Tibial nerve (tissue), 4 donors: ENCODE results near the gene NELL2. TPM values are rescaled to one million over a fixed set of nuclear protein-coding genes. Genes with fewer than 3 reads are reported as not detected.

Experiments used
- DNase-seq, 2 donors: peaks; one replicate each; pipeline ENCODE4 v3.0.0-alpha.2; 2019; ENCODE audit warnings: low spot score in 2 of 2
- H3K27ac ChIP-seq, 4 donors: fragments of 200-600 bp; sonication (generic) in 3 of 4; one replicate each; pipeline ENCODE4 v1.5.1; 2017 to 2019; ENCODE audit warnings: mild to moderate bottlenecking in 1 of 4
- H3K27me3 ChIP-seq, 2 donors: fragments of 200-600 bp; sonication (generic) in 1 of 2; one replicate each; pipeline versions ENCODE4 v1.5.1 to v1.6.0; 2017 to 2019
- H3K36me3 ChIP-seq, 3 donors: fragments of 200-600 bp; sonication (generic); one replicate each; pipeline ENCODE4 v1.5.1; 2018 to 2019
- H3K4me1 ChIP-seq, 4 donors: fragments of 200-600 bp; sonication (generic) in 3 of 4; one replicate each; pipeline ENCODE4 v1.5.1; 2017 to 2019
- H3K4me3 ChIP-seq, 4 donors: fragments of 200-600 bp; sonication (generic) in 3 of 4; one replicate each; pipeline ENCODE4 v1.5.1; 2017 to 2019; ENCODE audit warnings: mild to moderate bottlenecking in 1 of 4, moderate library complexity in 1 of 4
- H3K9me3 ChIP-seq, 4 donors: fragments of 200-600 bp; sonication (generic) in 3 of 4; one replicate each; pipeline ENCODE4 v1.5.1; 2017 to 2019
- CTCF ChIP-seq, 5 experiments: fragments of 200-600 bp in 3 of 5; fragments of 450-650 bp in 2 of 5; sonication (generic) in 3 of 5; IDR thresholded peaks; one replicate each; pipeline ENCODE4 v1.5.1; 2016 to 2019; ENCODE audit warnings: antibody characterized with exemption in 5 of 5, mild to moderate bottlenecking in 3 of 5, moderate library complexity in 2 of 5
- EP300 ChIP-seq, 2 donors: sonication (generic); formaldehyde crosslinking; IDR thresholded peaks; one replicate each; pipeline ENCODE4 v1.6.1; 2017; ENCODE audit warnings: antibody characterized with exemption in 2 of 2, mild to moderate bottlenecking in 1 of 2
- POLR2A ChIP-seq, 2 donors: fragments of 450-650 bp; IDR thresholded peaks; one replicate each; pipeline ENCODE4 v1.6.1; 2017; ENCODE audit warnings: antibody characterized with exemption in 2 of 2, mild to moderate bottlenecking in 2 of 2, moderate library complexity in 2 of 2
- WGBS, 2 donors: methylation state at CpG; one replicate each; pipeline ENCODE4 v1.1.5; 2018; 5-methylcytosine and 5-hydroxymethylcytosine counted together
- total RNA-seq, 4 donors: library from RNA; depleted of rRNA; stranded (reverse); fragments of >200 nt; gene quantifications; one replicate each; pipeline ENCODE4 v1.1.0, GENCODE V29; 2016

Gene NELL2
- total RNA-seq, 4 donors from 2014 or later: 0.22 to 0.90 (median 0.63) TPM; not detected in 1

DNA sequence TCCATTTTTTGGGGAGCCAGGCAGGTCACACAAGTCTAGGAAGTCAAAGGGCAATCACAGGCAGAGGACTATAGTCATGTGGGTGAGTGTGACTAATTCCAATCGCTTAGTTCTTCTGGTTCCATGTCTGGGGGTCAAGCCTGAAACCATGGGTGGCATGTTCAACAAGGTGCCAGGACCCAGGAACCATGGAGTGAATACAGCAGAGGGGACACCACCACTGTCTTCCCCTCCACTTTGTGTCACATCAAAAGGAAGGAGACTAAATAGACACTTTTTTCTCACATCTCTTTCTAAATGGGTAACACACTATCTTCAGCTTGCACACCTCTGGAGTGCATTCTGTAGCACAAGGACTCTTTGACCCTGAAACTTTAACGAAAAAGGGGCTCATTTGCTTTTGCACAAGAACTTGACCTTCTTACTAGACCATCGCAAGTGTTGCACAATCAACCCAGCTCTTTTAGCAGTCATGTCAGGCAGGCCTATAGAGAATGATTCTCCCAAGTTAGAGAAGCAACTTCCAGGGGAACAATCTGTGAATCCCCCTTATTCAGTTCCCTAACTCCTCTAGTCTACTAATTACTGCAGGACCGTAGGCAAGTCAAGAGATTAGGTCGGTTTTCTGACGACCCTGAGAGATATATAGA, 398.7 kb downstream of the NELL2 start:
- Histone ChIP-seq H3K36me3 (no peaks in the 10 kb centered on the region), H3K27me3 (no peaks in the 10 kb centered on the region), H3K4me1 (no peaks in the 10 kb centered on the region), H3K27ac (no peak overlapping the region), H3K4me3 (no peak overlapping the region), H3K9me3 (peaks cover 0 to 50% (median 2%) of the 10 kb centered on the region in 4 donors)
- TF ChIP-seq POLR2A (IDR thresholded peaks at IDR 0.05) (no peak), EP300 (IDR thresholded peaks at IDR 0.05) (no peak), CTCF (IDR thresholded peaks at IDR 0.05) (no peak)
- 78 to 86% methylated on average over 6 of the region's 6 CpGs for WGBS, 2 donors
- no peak for DNase-seq

GRCh38 chr12:44476683-44477082, 399.4 kb downstream of the NELL2 start:
- Histone ChIP-seq H3K9me3 (peaks cover 0 to 50% (median 2%) of the 10 kb centered on the region in 4 donors), H3K27ac (no peak overlapping the region), H3K36me3 (no peaks in the 10 kb centered on the region), H3K4me1 (no peaks in the 10 kb centered on the region), H3K27me3 (no peaks in the 10 kb centered on the region), H3K4me3 (no peak overlapping the region)
- no peak for DNase-seq
- WGBS, 2 donors: 86 to 92% methylated on average over 2 of the region's 2 CpGs
- no peak for TF ChIP-seq CTCF (IDR thresholded peaks at IDR 0.05)
- no peak for TF ChIP-seq EP300 (IDR thresholded peaks at IDR 0.05)
- TF ChIP-seq POLR2A (IDR thresholded peaks at IDR 0.05): no peak

DNA sequence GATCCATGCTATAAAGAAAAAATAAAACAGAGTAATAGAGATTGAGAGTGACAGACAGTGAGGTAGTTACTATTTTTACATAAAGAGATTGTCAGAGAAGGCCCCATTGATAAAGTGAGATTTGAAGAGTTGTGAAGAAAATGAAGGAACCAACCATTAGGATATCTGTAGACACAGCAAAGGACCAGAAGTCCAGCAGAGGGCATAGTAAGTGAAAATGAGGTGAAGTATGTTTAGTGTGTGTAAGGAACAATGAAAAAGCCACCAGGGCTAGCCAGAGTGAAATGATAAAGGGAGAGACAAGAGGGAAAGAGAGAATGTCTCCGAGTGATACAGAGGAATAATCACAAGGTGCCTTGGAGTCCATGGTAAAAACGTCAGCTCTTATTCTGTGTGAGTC, 411.0 kb downstream of the NELL2 start:
- WGBS, 2 donors: 78 to 84% methylated on average over 2 of the region's 2 CpGs
- Histone ChIP-seq H3K4me1 (no peaks in the 10 kb centered on the region), H3K27ac (no peak overlapping the region), H3K27me3 (no peaks in the 10 kb centered on the region), H3K4me3 (no peak overlapping the region), H3K9me3 (peaks cover 0 to 9% (median 0%) of the 10 kb centered on the region in 4 donors), H3K36me3 (no peaks in the 10 kb centered on the region)
- DNase-seq: no peak
- TF ChIP-seq EP300 (IDR thresholded peaks at IDR 0.05) (no peak), CTCF (IDR thresholded peaks at IDR 0.05) (no peak), POLR2A (IDR thresholded peaks at IDR 0.05) (no peak)

DNA sequence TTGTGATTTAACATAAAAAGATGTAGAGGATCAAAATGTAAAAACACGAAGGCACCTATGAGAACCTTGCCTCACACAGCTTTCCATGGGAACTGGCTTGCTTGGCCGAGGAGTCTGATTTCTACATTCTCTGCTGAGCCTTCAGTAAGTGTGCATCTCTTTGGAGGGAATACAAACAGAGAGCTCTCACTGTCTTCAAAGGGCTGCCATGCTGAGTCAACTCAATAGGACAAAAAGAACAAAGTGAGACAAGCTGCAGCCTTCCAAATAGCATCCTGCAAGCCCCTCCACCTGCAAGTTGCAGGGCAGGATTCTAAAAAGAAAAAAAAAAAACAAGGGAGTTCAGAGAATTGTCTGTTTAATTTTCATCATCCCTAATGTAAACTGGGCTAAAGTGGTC, 411.9 kb downstream of the NELL2 start:
- Histone ChIP-seq H3K27me3 (no peaks in the 10 kb centered on the region), H3K36me3 (no peaks in the 10 kb centered on the region), H3K9me3 (peaks cover 0 to 9% (median 0%) of the 10 kb centered on the region in 4 donors), H3K4me3 (no peak overlapping the region), H3K4me1 (no peaks in the 10 kb centered on the region), H3K27ac (no peak overlapping the region)
- TF ChIP-seq POLR2A (IDR thresholded peaks at IDR 0.05) (no peak), EP300 (IDR thresholded peaks at IDR 0.05) (no peak), CTCF (IDR thresholded peaks at IDR 0.05) (no peak)
- 50 to 61% methylated on average over 2 of the region's 2 CpGs for WGBS, 2 donors
- DNase-seq: no peak

- DNase-seq: no peak
- H3K4me1 ChIP-seq: no peaks in the 10 kb centered on the region
- H3K4me3 ChIP-seq: no peak overlapping the region
- no peaks in the 10 kb centered on the region for H3K36me3 ChIP-seq
- H3K27me3 ChIP-seq: no peaks in the 10 kb centered on the region
- TF ChIP-seq POLR2A (IDR thresholded peaks at IDR 0.05): no peak
- no peak for TF ChIP-seq EP300 (IDR thresholded peaks at IDR 0.05)
- no peak for TF ChIP-seq CTCF (IDR thresholded peaks at IDR 0.05)
- H3K27ac ChIP-seq: no peak overlapping the region
- peaks cover 0 to 7% (median 0%) of the 10 kb centered on the region in 4 donors for H3K9me3 ChIP-seq
Observed at GRCh38 chr12:44462729-44463128, 413.4 kb downstream of the NELL2 start.
